GM13976 (cell line): Measurements from ENCODE around the gene CRIP2.

Source experiments
- DNase-seq: peaks from one replicate; pipeline ENCODE4 v3.0.0; 2012; ENCODE audit warnings: low spot score
- in situ Hi-C: fragments of 300-500 bp; cut with MboI; formaldehyde crosslinking; loops from one replicate; pipeline ENCODE4 v1.12.0; 2022; ENCODE audit warnings: low sequenced_read_pairs, mixed read lengths, inconsistent platforms; ENCODE audit not compliant: unreplicated experiment
- TF ChIP-seq, protein P1 (sequence below): IDR thresholded peaks from 2 replicates; pipeline ENCODE4 v1.5.1; 2012; ENCODE audit warnings: borderline replicate concordance, mild to moderate bottlenecking; ENCODE audit not compliant: insufficient read depth; ENCODE audit errors: extremely low read depth, missing control alignments, control extremely low read depth

Gene CRIP2

DNA sequence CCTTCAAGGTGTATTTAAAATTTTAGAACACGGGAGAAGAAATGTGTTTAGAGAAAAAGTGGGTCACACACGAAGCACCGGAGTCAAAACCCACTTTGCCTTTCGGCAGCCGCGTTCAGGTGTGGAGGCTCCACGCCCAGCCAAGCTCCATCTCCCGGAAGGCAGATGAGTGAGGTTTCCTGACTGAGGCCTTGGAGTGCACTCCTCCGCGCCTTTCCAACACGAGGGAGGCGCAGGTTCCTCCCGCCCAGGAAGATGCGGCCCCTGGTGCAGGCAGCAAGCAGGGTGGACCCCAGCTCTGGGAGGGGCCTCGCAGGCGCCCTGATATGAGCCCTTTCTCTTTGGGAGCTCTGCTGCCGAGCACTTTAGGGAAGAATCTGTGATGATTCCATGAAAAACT, 32.5 kb upstream of the CRIP2 start:
- no peak for DNase-seq
- in situ Hi-C loops = no loop called here
- TF ChIP-seq, protein P1, sequence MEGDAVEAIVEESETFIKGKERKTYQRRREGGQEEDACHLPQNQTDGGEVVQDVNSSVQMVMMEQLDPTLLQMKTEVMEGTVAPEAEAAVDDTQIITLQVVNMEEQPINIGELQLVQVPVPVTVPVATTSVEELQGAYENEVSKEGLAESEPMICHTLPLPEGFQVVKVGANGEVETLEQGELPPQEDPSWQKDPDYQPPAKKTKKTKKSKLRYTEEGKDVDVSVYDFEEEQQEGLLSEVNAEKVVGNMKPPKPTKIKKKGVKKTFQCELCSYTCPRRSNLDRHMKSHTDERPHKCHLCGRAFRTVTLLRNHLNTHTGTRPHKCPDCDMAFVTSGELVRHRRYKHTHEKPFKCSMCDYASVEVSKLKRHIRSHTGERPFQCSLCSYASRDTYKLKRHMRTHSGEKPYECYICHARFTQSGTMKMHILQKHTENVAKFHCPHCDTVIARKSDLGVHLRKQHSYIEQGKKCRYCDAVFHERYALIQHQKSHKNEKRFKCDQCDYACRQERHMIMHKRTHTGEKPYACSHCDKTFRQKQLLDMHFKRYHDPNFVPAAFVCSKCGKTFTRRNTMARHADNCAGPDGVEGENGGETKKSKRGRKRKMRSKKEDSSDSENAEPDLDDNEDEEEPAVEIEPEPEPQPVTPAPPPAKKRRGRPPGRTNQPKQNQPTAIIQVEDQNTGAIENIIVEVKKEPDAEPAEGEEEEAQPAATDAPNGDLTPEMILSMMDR = no peak

DNA sequence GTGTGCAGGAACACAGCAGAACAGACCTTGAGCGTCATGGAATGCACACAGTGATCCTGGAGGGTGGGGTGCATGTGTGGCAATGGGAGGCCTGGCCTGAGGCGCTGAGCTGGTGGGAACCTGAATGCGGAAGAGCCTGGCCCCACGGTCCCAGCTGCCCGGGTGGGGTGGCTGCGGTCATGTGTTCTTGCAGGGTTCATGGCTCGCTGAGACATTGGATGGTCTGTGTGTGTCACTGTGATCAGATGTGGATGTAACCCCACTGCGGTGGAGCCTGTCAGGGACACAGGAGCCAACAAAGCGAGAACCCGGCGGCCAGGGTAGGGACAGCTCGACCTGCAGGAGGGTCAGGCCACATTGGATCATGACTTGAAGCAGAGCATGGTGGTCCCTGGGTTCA, 31.8 kb upstream of the CRIP2 start:
- TF ChIP-seq, protein P1 = no peak
- DNase-seq = no peak
- in situ Hi-C loops = no loop called here

DNA sequence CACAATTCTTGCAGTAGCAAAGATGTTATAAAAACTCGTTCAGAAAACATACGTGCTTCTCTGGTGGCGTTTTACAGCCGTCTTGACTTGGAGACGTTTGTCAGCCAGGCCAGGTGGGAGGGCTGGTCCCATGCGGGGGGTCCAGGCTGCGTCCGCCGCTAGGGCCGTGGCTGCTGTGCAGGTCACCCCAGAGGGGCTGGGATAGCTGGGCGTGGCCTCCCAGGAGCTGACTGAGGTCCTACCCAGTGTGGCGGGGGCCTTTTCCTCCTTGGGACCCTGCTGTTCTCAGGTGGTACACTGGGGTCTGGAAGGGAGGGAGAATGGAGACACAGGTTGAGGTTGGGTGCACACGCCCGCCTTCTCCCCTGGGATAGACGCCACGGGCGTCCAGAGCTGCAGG, 29.8 kb upstream of the CRIP2 start:
- in situ Hi-C loops = no loop called here

DNA sequence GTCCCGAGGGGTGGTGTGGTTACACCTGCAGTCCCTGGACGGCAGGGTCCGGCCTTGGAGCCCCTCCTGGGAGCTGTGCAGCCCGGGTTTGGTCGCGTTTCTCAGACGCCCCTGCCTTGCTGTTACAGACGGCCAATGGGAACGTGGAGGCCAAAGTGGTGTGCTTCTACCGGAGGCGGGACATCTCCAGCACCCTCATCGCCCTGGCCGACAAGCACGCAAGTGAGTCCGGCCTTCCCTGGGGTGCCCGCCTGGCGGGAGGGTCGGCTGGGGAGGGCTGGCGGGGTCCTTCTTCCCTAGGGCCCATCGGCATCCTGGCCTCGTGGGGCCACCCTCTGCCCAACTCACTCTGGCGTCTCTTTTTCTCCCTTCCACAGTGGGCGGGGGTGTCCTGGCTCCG, 29.3 kb upstream of the CRIP2 start:
- TF ChIP-seq, protein P1 = no peak
- DNase-seq = no peak
- in situ Hi-C loops = no loop called here

More for the DNA sequence above, 29.8 kb upstream of the CRIP2 start:
- DNase-seq = no peak
- TF ChIP-seq, protein P1 = no peak

DNA sequence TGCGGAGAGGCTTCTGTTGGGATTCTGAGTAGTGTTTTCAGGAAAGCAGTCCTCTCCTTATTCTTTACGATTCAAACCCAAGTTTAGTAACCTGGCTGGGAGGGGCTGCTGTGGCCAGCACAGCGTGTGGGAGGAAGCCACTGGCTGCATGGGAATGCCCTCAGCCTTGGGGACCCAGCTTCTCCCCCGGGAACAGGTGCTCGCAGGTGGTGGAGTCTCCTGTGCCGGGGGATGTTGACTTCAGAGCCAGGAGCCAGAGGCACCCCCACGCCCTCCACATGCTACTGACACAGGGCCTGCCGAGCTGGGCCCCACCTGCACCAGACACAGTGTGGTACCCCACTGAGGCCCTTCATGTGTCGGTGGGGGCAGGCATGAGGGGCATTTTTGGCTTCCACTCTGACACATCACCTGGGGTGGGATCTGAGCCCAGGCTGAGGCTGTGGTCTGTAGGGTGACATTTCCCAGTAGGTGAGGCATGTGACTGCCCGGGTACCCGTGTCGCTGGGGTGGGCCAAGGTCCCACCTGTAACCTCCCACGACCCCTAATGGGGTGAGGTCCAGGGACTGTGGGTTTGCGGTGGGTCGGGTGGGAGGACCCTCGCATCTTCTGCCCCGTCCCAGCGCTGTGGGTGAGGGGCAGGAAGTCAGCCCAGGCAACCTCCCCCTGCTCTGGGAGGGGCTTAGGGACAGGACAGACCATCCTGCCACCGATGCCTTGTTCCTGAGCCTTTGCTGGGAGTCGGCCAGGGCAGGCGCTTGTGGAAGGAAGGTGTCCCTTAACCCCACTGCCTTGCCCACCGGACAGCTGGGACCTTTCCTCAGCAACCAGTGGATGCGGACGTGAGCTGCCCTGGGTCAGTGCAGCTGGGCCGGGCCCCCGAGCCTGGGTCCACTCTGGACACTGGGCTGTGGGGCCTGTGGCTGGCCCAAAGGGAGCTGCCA, 28.4 kb upstream of the CRIP2 start:
- TF ChIP-seq, protein P1 = no peak
- in situ Hi-C loops = no loop called here
- no peak for DNase-seq

DNA sequence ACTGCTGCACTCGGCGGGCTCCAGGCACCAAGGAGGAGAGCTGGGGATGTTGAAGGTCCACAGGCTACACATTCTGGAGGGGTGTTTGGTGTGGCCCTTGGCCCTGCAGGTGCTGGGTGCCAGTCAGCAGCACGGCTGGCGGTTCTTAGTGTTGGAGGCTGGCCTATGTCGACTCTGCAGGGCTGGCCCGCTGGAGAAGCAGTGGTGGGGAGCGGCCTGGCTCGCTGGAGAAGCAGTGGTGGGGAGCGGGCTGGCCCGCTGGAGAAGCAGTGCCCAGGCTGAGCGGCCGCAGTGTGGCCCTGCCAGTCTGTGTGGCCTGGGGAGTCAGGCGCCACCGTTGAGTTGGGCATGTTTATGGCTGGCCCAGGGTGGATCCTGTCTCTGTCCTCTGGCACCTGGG, 27.6 kb upstream of the CRIP2 start:
- TF ChIP-seq, protein P1 = no peak
- in situ Hi-C loops = no loop called here
- DNase-seq = no peak
